K562 (cell line): ENCODE data around the gene LAMTOR1. TPM values are rescaled to one million over a fixed set of nuclear protein-coding genes. Genes with fewer than 3 reads are reported as not detected.
A peak's percentile ranks its signal among the peaks of the same experiment; 100 is the strongest.

ENCODE experiments used
- ARID1B ChIP-seq: fragments of 450-650 bp; IDR thresholded peaks from 2 replicates; pipeline ENCODE4 v1.6.1; 2016; ENCODE audit warnings: antibody characterized with exemption, mild to moderate bottlenecking, inconsistent platforms
- EGR1 ChIP-seq: fragments of 450-650 bp; conservative IDR thresholded peaks from 2 replicates; pipeline ENCODE4 v1.6.1; 2017; ENCODE audit warnings: mild to moderate bottlenecking
- GABPA ChIP-seq: fragments of 200-800 bp; sonication (Bioruptor generic); conservative IDR thresholded peaks from 2 replicates; pipeline ENCODE4 v1.6.1; 2016; ENCODE audit warnings: low read depth, missing genetic modification characterization, missing compliant biosample characterization
- ID3 ChIP-seq, 2 experiments: fragments of 250-450 bp in 1 of 2; fragments of 450-650 bp in 1 of 2; sonication (Bioruptor Pico) in 1 of 2; IDR thresholded peaks; 2 replicates each; pipeline versions ENCODE4 v1.6.1 to v1.8.0; 2016 to 2021; ENCODE audit warnings: mild to moderate bottlenecking in 2 of 2, moderate library complexity in 2 of 2, missing compliant biosample characterization in 1 of 2, missing genetic modification characterization in 1 of 2
- KDM1A ChIP-seq, 2 experiments: fragments of 450-650 bp; IDR thresholded peaks; 2 replicates each; pipeline ENCODE4 v1.6.1; 2016; ENCODE audit warnings: mild to moderate bottlenecking in 2 of 2
- KLF6 ChIP-seq: fragments of 250-450 bp; sonication (Bioruptor Pico); IDR thresholded peaks from 2 replicates; pipeline ENCODE4 v1.4.0; 2020; ENCODE audit warnings: mild to moderate bottlenecking, moderate library complexity, borderline replicate concordance
- L3MBTL2 ChIP-seq: fragments of 450-650 bp; IDR thresholded peaks from 2 replicates; pipeline ENCODE4 v1.6.1; 2016; ENCODE audit warnings: mild to moderate bottlenecking, moderate library complexity
- MECOM ChIP-seq: fragments of 250-450 bp; sonication (Bioruptor Pico); IDR thresholded peaks from 2 replicates; pipeline ENCODE4 v1.8.0; 2022; ENCODE audit warnings: inconsistent platforms
- MIER1 ChIP-seq: fragments of 450-650 bp; IDR thresholded peaks from 2 replicates; pipeline ENCODE4 v1.6.1; 2016; ENCODE audit warnings: antibody characterized with exemption, mild to moderate bottlenecking, low read depth
- MXD1 ChIP-seq: fragments of 250-450 bp; sonication (Bioruptor Pico); IDR thresholded peaks from 2 replicates; pipeline ENCODE4 v1.8.0; 2021; ENCODE audit warnings: borderline replicate concordance, mild to moderate bottlenecking, moderate library complexity; ENCODE audit not compliant: poor library complexity, severe bottlenecking
- MYNN ChIP-seq, 2 experiments: sonication (generic); formaldehyde crosslinking in 1 of 2; IDR thresholded peaks; 2 replicates each; pipeline versions ENCODE4 v1.5.0 to v1.6.1; 2016 to 2020; ENCODE audit warnings: antibody characterized with exemption in 1 of 2, missing genetic modification reagents in 1 of 2
- NR2C1 ChIP-seq, 2 experiments: fragments of 450-650 bp; IDR thresholded peaks; 2 replicates each; pipeline ENCODE4 v1.6.1; 2017; ENCODE audit warnings: mild to moderate bottlenecking in 2 of 2, antibody characterized with exemption in 1 of 2, inconsistent platforms in 1 of 2, missing compliant biosample characterization in 1 of 2, missing genetic modification characterization in 1 of 2
- POLR2H ChIP-seq: IDR thresholded peaks from 2 replicates; pipeline ENCODE4 v1.6.1; 2016; ENCODE audit warnings: missing genetic modification characterization, low read depth, mild to moderate bottlenecking, control low read depth, missing compliant biosample characterization, moderate library complexity
- RAD51 ChIP-seq: fragments of 450-650 bp; IDR thresholded peaks from 2 replicates; pipeline ENCODE4 v1.7.1; 2016; ENCODE audit warnings: low read depth, mild to moderate bottlenecking, borderline replicate concordance
- SMARCE1 ChIP-seq: fragments of 450-650 bp; IDR thresholded peaks from 2 replicates; pipeline ENCODE4 v1.7.1; 2016; ENCODE audit warnings: mild to moderate bottlenecking
- SNAPC5 ChIP-seq: fragments of 250-450 bp; sonication (Bioruptor Pico); IDR thresholded peaks from 2 replicates; pipeline ENCODE4 v1.8.0; 2021; ENCODE audit warnings: moderate library complexity, mild to moderate bottlenecking, inconsistent platforms
- SRF ChIP-seq, 2 experiments: fragments of 250-450, 450-650 bp in 1 of 2; sonication (Bioruptor Pico) in 1 of 2; sonication (generic) in 1 of 2; formaldehyde crosslinking; IDR thresholded peaks; 2 replicates each; pipeline versions ENCODE4 v1.5.0 to v1.5.1; 2020 to 2022; ENCODE audit warnings: mild to moderate bottlenecking in 1 of 2, missing genetic modification reagents in 1 of 2
- SUPT5H ChIP-seq: fragments of 450-650 bp; IDR thresholded peaks from 2 replicates; pipeline ENCODE4 v1.6.1; 2016
- TCF7L2 ChIP-seq: fragments of 150-350 bp; IDR thresholded peaks from 2 replicates; pipeline ENCODE4 v1.6.1; 2016; ENCODE audit warnings: low read depth, mild to moderate bottlenecking, low read length, moderate library complexity
- ZBTB34 ChIP-seq: fragments of 250-450 bp; sonication (Bioruptor Pico); IDR thresholded peaks from 2 replicates; pipeline ENCODE4 v1.8.0; 2021; ENCODE audit warnings: mild to moderate bottlenecking, moderate library complexity
- ZNF121 ChIP-seq: sonication (generic); formaldehyde crosslinking; conservative IDR thresholded peaks from 2 replicates; pipeline ENCODE4 v1.8.0; 2022; ENCODE audit warnings: missing genetic modification reagents
- ZNF589 ChIP-seq: fragments of 200-800 bp; sonication (Bioruptor generic); IDR thresholded peaks from 2 replicates; pipeline ENCODE4 v1.6.1; 2016; ENCODE audit warnings: low read depth, missing genetic modification characterization, missing compliant biosample characterization
- ZNF655 ChIP-seq: fragments of 250-450 bp; sonication (Bioruptor Pico); IDR thresholded peaks from 2 replicates; pipeline ENCODE4 v1.5.0; 2021
- ZNF707 ChIP-seq: fragments of 250-450 bp; sonication (Bioruptor Pico); conservative IDR thresholded peaks from 2 replicates; pipeline ENCODE4 v1.8.0; 2022; ENCODE audit warnings: inconsistent platforms, mild to moderate bottlenecking, moderate library complexity
- ZNF76 ChIP-seq: fragments of 250-450 bp; sonication (Bioruptor Pico); IDR thresholded peaks from 2 replicates; pipeline ENCODE4 v1.4.0; 2020; ENCODE audit warnings: mild to moderate bottlenecking, moderate library complexity, borderline replicate concordance
- polyA plus RNA-seq, 8 experiments: library from polyadenylated mRNA; depleted of rRNA in 4 of 8; stranded (reverse) in 5 of 8; unstranded in 3 of 8; fragments of >200 nt; fragmentation: Nextera tagmentation in 2 of 8; fragmentation: Illumina TruSeq in 1 of 8; extraction: Ambion mirVana in 2 of 8; extraction: Trizol in 1 of 8; gene quantifications; 2 replicates each; pipeline versions ENCODE4 v1.2.1 to v1.2.3, GENCODE V29; 2011 to 2014; ENCODE audit warnings: inconsistent platforms in 1 of 8, missing spikeins in 1 of 8
- total RNA-seq, 7 experiments: library from RNA; depleted of rRNA in 6 of 7; stranded (reverse); fragments of >200 nt in 6 of 7; fragmentation: Illumina TruSeq in 2 of 7; extraction: Trizol in 2 of 7; gene quantifications; 2 replicates each; pipeline versions ENCODE4 v1.2.1 to v1.2.3, GENCODE V29; 2011 to 2021; ENCODE audit warnings: low replicate concordance in 1 of 7

LAMTOR1 gene
- total and polyA plus RNA-seq, 9 of the 15 experiments (the other 6 are each of a cell fraction or from before 2014, with no cell fraction given): 62.6 to 104 (median 85.3) TPM

GRCh38 chr11:72088076-72088808 lies 14.9 kb downstream of the LAMTOR1 start (continued):
- TF ChIP-seq EGR1: no peak
- TF ChIP-seq ZNF589 (CRISPR knock-in tag): no peak
- TF ChIP-seq MIER1: no peak
- TF ChIP-seq GABPA (tag): peak; percentile 49; the same call in 1 of the 2 replicates
- TF ChIP-seq SMARCE1: peak; percentile 18; the same call in 1 of the 2 replicates
- no peak for TF ChIP-seq MXD1 (CRISPR knock-in tag)
- no peak for TF ChIP-seq ZNF655 (CRISPR knock-in tag)
- no peak for TF ChIP-seq NR2C1 (IDR thresholded peaks at IDR 0.05)
- TF ChIP-seq NR2C1 (tag; IDR thresholded peaks at IDR 0.05): peak; percentile 17; the same call in 1 of the 2 replicates
- no peak for TF ChIP-seq SNAPC5 (CRISPR knock-in tag)
- TF ChIP-seq ZBTB34 (CRISPR knock-in tag): no peak
- no peak for TF ChIP-seq MYNN (IDR thresholded peaks at IDR 0.05)
- no peak for TF ChIP-seq MYNN (CRISPR knock-in tag; IDR thresholded peaks at IDR 0.05)
- peak; percentile 65 for TF ChIP-seq ARID1B
- no peak for TF ChIP-seq POLR2H (tag)
- no peak for TF ChIP-seq ZNF76 (CRISPR knock-in tag)
- TF ChIP-seq MECOM (CRISPR knock-in tag): no peak
- no peak for TF ChIP-seq TCF7L2
- no peak for TF ChIP-seq SRF (CRISPR knock-in tag; IDR thresholded peaks at IDR 0.05)
- TF ChIP-seq ZNF707 (CRISPR knock-in tag): no peak
- no peak for TF ChIP-seq ZNF121 (CRISPR knock-in tag)
- TF ChIP-seq L3MBTL2: no peak
- TF ChIP-seq KDM1A (IDR thresholded peaks at IDR 0.05): peak; percentile 55 to 60; a peak in 3 of 4 replicates
- no peak for TF ChIP-seq ID3 (CRISPR knock-in tag; IDR thresholded peaks at IDR 0.05)
- no peak for TF ChIP-seq ID3 (tag; IDR thresholded peaks at IDR 0.05)
- TF ChIP-seq RAD51: no peak
- TF ChIP-seq KLF6 (CRISPR knock-in tag): no peak
- TF ChIP-seq SUPT5H: no peak
